ENCODE results near the gene IVD. TPM values are rescaled to one million over a fixed set of nuclear protein-coding genes. Genes with fewer than 3 reads are reported as not detected.

IVD gene
- polyA plus RNA-seq, 1 experiment = 63.9 TPM

DNA sequence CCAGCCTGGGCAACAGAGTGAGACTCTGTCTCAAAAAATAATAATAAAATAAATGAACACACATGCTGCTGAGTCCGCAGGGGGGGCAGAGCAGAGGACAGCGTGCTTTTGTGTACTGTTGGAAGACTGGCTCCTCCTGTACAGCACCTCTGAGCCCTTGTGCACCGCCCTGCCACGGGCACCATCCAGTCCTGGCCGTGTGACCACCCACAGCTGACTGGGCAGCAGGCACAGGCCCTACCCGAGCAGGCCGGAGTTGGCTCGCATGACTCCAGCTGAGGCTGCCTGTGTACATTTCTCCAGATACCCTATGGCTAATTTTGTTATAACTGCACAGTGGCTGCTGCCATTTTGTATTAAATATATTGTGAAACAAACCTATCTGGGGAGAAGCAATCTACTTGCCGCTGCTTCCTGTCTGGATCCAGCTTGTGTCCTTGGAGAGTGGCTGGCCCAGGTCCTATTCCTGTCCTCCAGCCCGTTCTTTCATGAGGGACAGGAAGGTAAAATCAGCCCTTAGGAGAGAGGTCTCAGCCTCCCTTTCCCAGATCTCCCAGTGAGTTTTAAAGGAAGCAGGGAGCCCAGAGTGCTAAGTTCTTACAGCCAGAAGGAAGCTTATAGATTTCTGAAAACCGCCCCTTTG is 14.6 kb downstream of the IVD start:
- ChIA-PET CTCF (interaction anchor here (0.8 to 7.8 kb wide), 8 partner anchors 9 to 141 kb away, joined by 3 to 64 read pairs (median 20); partner anchors contain the start of genes CCDC9B and IVD), POLR2A (interaction anchor here (0.6 kb wide), 1 partner anchor 36 kb away, joined by 4 read pairs; no protein-coding TSS in a partner anchor)
- Histone ChIP-seq H3K27me3 (ENCODE audit: control insufficient read depth, insufficient read depth, low read length) (no peaks in the 10 kb centered on the region), H3K4me3 (ENCODE audit: low read depth, low read length) (no peak overlapping the region), H3K36me3 (ENCODE audit: control insufficient read depth, insufficient read depth, low read length) (peaks cover 9% of the 10 kb centered on the region)
- no peak for DNase-seq (ENCODE audit: low read depth)
- TF ChIP-seq, protein P1, sequence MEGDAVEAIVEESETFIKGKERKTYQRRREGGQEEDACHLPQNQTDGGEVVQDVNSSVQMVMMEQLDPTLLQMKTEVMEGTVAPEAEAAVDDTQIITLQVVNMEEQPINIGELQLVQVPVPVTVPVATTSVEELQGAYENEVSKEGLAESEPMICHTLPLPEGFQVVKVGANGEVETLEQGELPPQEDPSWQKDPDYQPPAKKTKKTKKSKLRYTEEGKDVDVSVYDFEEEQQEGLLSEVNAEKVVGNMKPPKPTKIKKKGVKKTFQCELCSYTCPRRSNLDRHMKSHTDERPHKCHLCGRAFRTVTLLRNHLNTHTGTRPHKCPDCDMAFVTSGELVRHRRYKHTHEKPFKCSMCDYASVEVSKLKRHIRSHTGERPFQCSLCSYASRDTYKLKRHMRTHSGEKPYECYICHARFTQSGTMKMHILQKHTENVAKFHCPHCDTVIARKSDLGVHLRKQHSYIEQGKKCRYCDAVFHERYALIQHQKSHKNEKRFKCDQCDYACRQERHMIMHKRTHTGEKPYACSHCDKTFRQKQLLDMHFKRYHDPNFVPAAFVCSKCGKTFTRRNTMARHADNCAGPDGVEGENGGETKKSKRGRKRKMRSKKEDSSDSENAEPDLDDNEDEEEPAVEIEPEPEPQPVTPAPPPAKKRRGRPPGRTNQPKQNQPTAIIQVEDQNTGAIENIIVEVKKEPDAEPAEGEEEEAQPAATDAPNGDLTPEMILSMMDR (IDR thresholded peaks at IDR 0.05; ENCODE audit: insufficient read depth, low read depth, low read length) = no peak

- ChIA-PET POLR2A (interaction anchor here (0.6 kb wide), 1 partner anchor 36 kb away, joined by 4 read pairs; no protein-coding TSS in a partner anchor), CTCF (interaction anchor here (1.0 to 7.8 kb wide), 13 partner anchors 8 to 142 kb away, joined by 3 to 64 read pairs (median 8); partner anchors contain the start of genes CCDC9B and IVD)
- Histone ChIP-seq H3K36me3 (ENCODE audit: control insufficient read depth, insufficient read depth, low read length) (peaks cover 4% of the 10 kb centered on the region), H3K27me3 (ENCODE audit: control insufficient read depth, insufficient read depth, low read length) (no peaks in the 10 kb centered on the region), H3K4me3 (ENCODE audit: low read depth, low read length) (no peak overlapping the region)
- no peak for DNase-seq (ENCODE audit: low read depth)
- TF ChIP-seq, protein P1 (IDR thresholded peaks at IDR 0.05; ENCODE audit: insufficient read depth, low read depth, low read length) = no peak
Observed at GRCh38 chr15:40420793-40421192, 15.2 kb downstream of the IVD start.

GRCh38 chr15:40421246-40422157 is 15.9 kb downstream of the IVD start:
- Histone ChIP-seq H3K27me3 (ENCODE audit: control insufficient read depth, insufficient read depth, low read length) (no peaks in the 10 kb centered on the region), H3K36me3 (ENCODE audit: control insufficient read depth, insufficient read depth, low read length) (no peaks in the 10 kb centered on the region; the same call in 1 of the 2 replicates), H3K4me3 (ENCODE audit: low read depth, low read length) (no peak overlapping the region)
- TF ChIP-seq, protein P1 (IDR thresholded peaks at IDR 0.05; ENCODE audit: insufficient read depth, low read depth, low read length) = peak; percentile 99
- no peak for DNase-seq (ENCODE audit: low read depth)
- POLR2A ChIA-PET = no interaction called here
- CTCF ChIA-PET = interaction anchor here (0.8 to 7.8 kb wide), 29 partner anchors 9 to 211 kb away, joined by 3 to 64 read pairs (median 5); partner anchors contain the start of genes CCDC9B, DISP2, INAFM2 and IVD

DNA sequence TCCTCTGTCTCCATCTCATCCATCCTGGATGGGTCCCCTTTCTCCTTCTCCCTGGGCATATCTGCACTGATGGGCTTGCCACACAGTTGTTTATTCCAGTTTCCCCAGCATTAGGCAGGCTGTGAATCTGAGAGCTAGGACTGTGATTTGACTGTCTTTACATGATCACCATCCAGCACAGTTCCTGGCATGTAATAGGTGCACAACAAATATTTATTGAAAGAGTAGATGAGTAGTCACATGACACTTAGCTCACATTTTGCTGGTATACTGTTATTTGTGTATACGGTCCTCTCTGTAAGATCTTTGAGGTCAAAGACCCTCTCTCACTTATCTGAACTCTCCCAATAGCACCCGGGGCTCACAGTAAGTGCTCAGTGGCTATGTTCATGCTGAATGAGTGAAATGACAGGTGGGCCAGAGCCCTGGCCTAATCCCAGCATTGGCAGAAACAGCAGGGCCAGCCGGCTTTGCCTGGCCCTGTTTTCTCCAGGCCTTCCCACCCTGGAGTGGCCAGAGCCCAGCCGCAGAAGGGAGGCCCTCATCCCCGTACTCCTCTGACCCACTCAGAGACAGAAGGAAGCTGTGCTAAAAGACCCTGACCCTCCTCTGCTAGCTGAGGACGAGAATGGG is 19.0 kb downstream of the IVD start:
- POLR2A ChIA-PET = no interaction called here
- Histone ChIP-seq H3K4me3 (ENCODE audit: low read depth, low read length) (no peak overlapping the region), H3K36me3 (ENCODE audit: control insufficient read depth, insufficient read depth, low read length) (no peaks in the 10 kb centered on the region), H3K27me3 (ENCODE audit: control insufficient read depth, insufficient read depth, low read length) (peaks cover 3% of the 10 kb centered on the region; the same call in 1 of the 2 replicates)
- TF ChIP-seq, protein P1 (IDR thresholded peaks at IDR 0.05; ENCODE audit: insufficient read depth, low read depth, low read length) = no peak
- CTCF ChIA-PET = interaction anchor here (0.6 to 7.8 kb wide), 4 partner anchors 11 to 146 kb away, joined by 3 to 64 read pairs (median 22); no protein-coding TSS in a partner anchor
- no peak for DNase-seq (ENCODE audit: low read depth)
